Measurements from ENCODE around the gene FANCM. TPM values are rescaled to one million over a fixed set of nuclear protein-coding genes. Genes with fewer than 3 reads are reported as not detected.
A peak's percentile ranks its signal among the peaks of the same experiment; 100 is the strongest.

Gene FANCM
- total RNA-seq, 1 donor from 2014 or later, result 4.1 TPM

DNA sequence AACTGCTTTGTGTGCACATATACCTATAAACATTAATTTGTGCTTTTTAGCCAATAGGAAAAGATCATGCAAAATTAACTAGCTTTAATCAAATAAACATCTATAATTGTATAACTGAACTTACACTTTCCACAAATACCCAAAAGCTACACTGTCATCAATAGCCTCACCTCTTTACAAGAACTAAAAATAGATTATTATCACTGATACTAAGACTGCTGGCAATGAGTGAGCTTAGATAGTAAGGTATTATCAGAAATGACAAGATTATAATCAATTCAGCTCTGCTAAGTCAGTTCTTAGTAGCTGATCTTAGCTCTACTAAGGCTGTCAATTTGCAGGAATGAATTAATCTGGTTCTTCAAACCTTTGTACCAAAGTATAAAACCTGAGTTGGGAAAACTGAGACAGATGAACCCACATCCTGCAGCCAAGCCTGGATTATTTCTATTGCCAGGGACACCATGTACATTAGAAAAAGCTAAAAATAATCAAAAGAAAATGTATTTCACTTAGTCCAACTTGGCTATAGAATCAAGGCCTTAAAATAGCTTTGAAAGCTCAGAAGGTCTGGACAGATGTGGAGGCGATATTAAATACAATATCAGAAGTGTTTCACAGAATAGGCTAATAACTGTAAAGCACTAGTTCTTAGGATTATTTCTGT lies 6.6 kb upstream of the FANCM start:
- Histone ChIP-seq H3K27me3 (ENCODE audit: low read depth) (no peaks in the 10 kb centered on the region), H3K36me3 (peaks cover 50% of the 10 kb centered on the region), H3K27ac (no peak overlapping the region), H3K4me1 (peaks cover 6% of the 10 kb centered on the region), H3K4me3 (no peak overlapping the region), H3K9me3 (no peaks in the 10 kb centered on the region)
- DNase-seq (no peak), ATAC-seq (no peak)
- TF ChIP-seq, protein P1, sequence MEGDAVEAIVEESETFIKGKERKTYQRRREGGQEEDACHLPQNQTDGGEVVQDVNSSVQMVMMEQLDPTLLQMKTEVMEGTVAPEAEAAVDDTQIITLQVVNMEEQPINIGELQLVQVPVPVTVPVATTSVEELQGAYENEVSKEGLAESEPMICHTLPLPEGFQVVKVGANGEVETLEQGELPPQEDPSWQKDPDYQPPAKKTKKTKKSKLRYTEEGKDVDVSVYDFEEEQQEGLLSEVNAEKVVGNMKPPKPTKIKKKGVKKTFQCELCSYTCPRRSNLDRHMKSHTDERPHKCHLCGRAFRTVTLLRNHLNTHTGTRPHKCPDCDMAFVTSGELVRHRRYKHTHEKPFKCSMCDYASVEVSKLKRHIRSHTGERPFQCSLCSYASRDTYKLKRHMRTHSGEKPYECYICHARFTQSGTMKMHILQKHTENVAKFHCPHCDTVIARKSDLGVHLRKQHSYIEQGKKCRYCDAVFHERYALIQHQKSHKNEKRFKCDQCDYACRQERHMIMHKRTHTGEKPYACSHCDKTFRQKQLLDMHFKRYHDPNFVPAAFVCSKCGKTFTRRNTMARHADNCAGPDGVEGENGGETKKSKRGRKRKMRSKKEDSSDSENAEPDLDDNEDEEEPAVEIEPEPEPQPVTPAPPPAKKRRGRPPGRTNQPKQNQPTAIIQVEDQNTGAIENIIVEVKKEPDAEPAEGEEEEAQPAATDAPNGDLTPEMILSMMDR (IDR thresholded peaks at IDR 0.05), result no peak
- intact Hi-C loops (cut with DNase I), result no loop called here

DNA sequence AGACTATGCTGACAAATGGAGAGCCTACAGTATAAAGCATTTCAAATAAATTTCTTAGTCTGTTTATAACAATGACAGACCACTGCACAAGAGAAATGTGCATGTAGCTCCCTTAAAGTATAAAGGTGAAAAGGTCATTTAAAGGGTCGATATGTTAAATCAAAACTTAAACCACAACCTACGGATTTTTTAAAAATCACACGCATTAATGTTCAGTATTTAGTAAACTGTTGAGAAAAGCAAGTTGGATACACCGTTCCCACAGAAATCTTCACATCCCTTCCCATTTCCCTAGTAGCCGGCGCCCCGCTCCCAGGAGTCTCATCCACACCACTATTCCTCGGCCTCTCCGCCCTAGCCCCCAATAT lies 2.1 kb upstream of the FANCM start:
- Histone ChIP-seq H3K27me3 (ENCODE audit: low read depth) (no peaks in the 10 kb centered on the region), H3K4me1 (peaks cover 22% of the 10 kb centered on the region), H3K27ac (peak overlapping the region; percentile 87), H3K4me3 (peak overlapping the region; percentile 82), H3K9me3 (no peaks in the 10 kb centered on the region), H3K36me3 (peaks cover 12% of the 10 kb centered on the region)
- peak in 1 of 2 donors; percentile 26 for ATAC-seq
- DNase-seq, result no peak
- intact Hi-C loops (cut with DNase I), result no loop called here
- TF ChIP-seq, protein P1 (IDR thresholded peaks at IDR 0.05), result no peak

DNA sequence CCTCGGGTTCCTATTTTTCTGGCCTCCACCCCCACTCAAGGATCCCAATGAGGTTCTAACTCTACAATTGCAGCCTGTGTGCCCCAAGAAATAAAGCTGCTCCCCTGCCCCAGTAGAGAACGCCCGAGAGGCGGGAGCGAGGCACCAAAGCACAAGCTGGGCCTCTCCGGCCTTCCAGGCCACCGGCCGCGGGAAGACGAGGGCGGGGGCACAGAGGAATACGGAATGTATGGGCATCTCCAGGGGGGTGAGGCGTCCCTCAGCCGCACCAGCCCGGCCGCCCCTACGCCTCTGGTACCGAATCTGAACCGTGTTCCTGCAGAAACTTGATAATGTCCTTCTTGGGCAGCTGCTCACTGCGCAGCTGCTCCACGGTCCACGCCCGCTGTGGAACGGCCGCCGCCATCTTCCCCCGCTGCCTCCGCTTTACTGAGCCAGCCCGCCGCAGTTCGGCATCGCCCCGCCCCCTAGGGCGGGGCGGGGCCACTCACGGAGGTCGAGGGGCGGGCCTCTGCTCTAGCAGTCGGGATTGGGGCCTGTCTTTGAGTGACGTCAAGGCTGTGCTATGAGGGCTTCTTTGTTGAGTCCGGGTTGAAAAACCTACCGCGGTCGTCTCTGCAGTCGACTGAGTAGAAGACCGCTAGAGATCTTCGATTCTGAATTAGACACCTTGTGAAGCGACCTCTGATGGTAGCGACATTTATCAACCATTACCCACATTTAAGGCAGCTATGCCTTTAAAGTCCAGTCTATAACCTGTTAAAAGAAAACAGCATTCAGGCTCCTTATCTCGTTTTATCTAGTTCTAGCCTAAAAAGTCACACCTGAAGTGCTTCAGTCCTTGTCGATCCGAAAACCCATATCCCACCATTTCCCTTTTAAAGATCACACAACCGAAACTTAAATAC lies 1.4 kb upstream of the FANCM start, which contains the start of gene FKBP3:
Gene FKBP3 (minus strand): TSS at position 431 of the 908 bp plus-strand sequence. CDS start 25 bp downstream, at position 406.
- Histone ChIP-seq H3K4me3 (peak within 1 kb of the TSS; percentile 82), H3K9me3 (no peaks in the 10 kb centered on the region), H3K4me1 (peaks cover 22% of the 10 kb centered on the region), H3K27ac (peak within 1 kb of the TSS; percentile 87), H3K36me3 (peaks cover 6% of the 10 kb centered on the region), H3K27me3 (ENCODE audit: low read depth) (no peaks in the 10 kb centered on the region)
- TF ChIP-seq, protein P1 (IDR thresholded peaks at IDR 0.05), result peak; percentile 13
- intact Hi-C loops (cut with DNase I), result no loop called here
- DNase-seq (peak; percentile 97), ATAC-seq (peak; percentile 99)

DNA sequence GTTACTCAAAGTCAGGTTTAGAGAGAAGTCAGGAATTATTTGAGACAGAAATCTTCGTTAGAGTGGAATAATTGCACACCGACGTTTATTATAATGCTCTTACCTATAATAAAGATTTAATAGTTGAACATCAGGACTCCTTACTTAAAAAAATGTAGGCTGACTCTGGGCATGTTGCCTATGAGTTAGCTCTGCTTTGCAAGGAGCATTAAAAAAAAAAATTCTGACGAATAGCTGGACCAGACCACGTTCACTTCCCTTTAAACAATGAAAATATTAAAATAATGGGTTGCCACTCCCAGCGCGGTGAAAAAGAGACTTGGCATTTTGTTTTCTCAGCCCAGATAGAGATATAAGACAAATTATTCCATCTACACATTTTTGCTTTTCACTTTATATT lies 574 bp upstream of the FANCM start:
- ATAC-seq (no peak), DNase-seq (no peak)
- Histone ChIP-seq H3K9me3 (no peaks in the 10 kb centered on the region), H3K27ac (peak overlapping the region; percentile 87), H3K36me3 (no peaks in the 10 kb centered on the region), H3K4me1 (peaks cover 22% of the 10 kb centered on the region), H3K4me3 (peak overlapping the region; percentile 82), H3K27me3 (ENCODE audit: low read depth) (no peaks in the 10 kb centered on the region)
- intact Hi-C loops (cut with DNase I), result no loop called here
- TF ChIP-seq, protein P1 (IDR thresholded peaks at IDR 0.05), result no peak

DNA sequence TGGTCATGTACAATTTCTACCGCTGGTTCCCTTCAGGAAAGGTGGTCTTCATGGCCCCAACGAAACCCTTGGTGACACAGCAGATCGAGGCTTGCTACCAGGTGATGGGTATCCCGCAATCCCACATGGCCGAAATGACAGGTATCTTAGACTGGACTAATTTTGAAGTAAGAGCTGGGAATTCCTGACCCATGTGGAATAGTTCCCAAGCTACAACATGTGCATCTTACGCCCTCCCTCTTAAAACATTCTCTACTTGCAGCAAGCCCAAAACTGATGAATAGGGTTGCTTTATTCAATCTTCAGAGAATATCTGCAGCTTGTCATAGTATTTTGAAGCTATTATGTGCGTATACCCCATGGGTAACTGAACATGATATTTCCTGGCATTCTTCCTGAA lies 669 bp downstream of the FANCM start:
- H3K9me3 ChIP-seq, result no peaks in the 10 kb centered on the region
- no peaks in the 10 kb centered on the region for H3K36me3 ChIP-seq
- H3K27me3 ChIP-seq (ENCODE audit: low read depth), result no peaks in the 10 kb centered on the region
- TF ChIP-seq, protein P1 (IDR thresholded peaks at IDR 0.05), result no peak
- intact Hi-C loops (cut with DNase I), result no loop called here
- no peak for DNase-seq
- peak overlapping the region; percentile 82 for H3K4me3 ChIP-seq
- peaks cover 22% of the 10 kb centered on the region for H3K4me1 ChIP-seq
- peak overlapping the region; percentile 53 for H3K27ac ChIP-seq
- ATAC-seq, result no peak

Measured in lower lobe of right lung (tissue), 2 donors.